ENCODE data around the gene PTPRH.

- TF ChIP-seq CTCF (IDR thresholded peaks at IDR 0.05; ENCODE audit: insufficient read depth, low read length): no peak
- TF ChIP-seq POLR2AphosphoS5 (IDR thresholded peaks at IDR 0.05; ENCODE audit: low read depth): no peak
- no peak for TF ChIP-seq REST (IDR thresholded peaks at IDR 0.05; ENCODE audit: insufficient replicate concordance, low read depth)
Observed at GRCh38 chr19:55158848-55159749, 50.2 kb downstream of the PTPRH start.

All from HL-60 (cell line).